Epidermal melanocyte (primary cell): ENCODE data around the gene SEPHS2.

Experiments used
- DNase-seq: peaks from one replicate; pipeline ENCODE4 v3.0.0; 2011; ENCODE audit warnings: low spot score; ENCODE audit not compliant: insufficient read length

Gene SEPHS2

DNA sequence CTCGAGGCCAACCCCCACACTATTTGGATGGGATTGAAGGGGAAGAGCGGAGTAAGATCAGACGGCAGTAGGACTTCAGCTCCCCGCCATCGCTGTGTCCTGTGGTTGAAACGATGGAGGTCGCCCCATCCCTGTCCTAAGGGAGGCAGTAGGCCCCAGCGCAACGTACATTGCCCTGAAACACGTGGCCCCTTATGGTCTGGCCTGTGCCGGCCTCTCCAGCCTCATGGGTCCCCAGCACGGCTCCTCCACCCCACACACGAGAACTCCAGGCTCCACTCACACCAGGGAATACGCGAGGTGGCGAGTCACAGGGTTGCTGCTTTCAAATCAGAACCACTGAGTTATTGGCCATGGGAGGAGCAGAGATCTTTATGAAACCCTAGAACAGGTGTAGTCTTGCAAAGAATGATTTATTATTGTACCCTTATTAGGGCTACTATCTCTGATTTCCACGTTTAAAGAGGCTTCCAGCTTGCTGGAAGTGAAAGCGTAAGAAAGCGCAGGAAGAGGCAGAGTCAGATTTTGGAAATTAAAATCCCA, 15.2 kb downstream of the SEPHS2 start:
- DNase-seq = no peak

DNA sequence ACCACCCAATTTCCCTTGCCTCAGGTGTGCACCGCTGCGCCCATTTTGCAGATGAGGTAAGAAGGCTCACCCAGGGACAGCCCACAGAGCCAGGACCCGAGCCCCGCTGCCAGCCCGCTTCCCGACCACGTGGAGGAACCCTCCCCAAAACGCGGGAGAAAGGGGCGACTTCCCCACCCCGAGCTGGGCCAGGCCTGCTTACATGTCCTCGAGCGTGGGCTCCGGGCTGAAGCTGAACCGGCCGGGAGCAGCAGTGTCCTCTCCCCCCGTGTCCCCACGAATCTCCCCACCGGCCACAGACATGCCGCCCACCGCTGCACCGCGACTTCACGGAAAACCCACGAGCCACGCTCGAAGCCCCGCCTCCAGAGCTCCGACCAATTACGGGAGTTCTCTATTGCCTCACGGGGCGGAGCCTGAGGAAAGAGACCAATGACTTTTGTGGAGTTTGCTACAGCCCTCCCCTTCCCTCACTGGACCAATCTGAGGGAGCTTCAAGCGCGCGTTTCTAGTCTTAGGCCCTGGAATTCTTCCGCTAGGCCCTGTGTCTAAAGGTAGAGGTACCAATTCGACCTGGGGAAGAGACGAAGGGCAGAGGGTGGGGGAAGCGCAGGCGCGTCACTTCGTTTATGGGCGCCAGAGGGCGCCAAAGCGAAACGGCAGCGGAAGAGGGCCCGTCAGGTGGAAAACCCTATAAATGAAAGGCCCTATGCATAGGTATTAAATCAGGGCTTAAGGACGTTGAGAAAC, 15.8 kb downstream of the SEPHS2 start, which contains the start of gene DCTPP1:
Gene DCTPP1, minus strand, starts transcription at position 353 of the 750 bp plus-strand sequence. Its CDS starts 50 bp downstream, at position 303.
- DNase-seq = peak; percentile 95

DNA sequence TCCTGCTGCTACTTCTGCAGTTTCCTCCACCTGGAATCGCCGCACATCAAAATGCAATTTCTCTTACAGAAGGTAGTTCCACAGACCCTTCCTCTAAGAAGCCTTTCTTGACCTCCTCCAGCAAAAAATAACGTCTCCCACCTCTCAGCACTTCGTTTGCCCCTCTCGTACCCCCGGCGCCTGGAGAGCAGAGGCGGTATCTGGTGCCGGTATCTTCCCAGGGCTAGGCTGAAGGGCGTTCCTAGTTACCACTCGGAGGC, 16.3 kb downstream of the SEPHS2 start:
- DNase-seq = no peak

DNA sequence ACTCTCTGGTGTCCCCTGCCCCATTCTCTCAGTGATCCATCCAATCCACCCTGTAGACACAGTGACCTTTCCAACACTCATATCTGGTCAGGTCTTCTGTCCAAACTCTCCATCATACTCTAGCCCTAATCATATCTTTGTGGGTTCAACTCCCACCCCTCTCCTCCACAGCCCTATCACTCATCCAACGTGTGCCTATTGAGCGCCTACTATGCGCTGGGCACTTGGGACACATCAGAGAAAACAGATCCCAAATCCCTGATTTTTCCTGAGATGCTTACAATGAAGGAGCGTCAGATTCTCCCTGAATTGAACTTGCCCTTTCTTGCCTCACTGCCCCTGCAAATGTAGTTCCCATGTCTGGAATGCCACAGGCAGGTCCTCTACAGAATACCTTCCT, 17.6 kb downstream of the SEPHS2 start:
- DNase-seq = no peak

DNA sequence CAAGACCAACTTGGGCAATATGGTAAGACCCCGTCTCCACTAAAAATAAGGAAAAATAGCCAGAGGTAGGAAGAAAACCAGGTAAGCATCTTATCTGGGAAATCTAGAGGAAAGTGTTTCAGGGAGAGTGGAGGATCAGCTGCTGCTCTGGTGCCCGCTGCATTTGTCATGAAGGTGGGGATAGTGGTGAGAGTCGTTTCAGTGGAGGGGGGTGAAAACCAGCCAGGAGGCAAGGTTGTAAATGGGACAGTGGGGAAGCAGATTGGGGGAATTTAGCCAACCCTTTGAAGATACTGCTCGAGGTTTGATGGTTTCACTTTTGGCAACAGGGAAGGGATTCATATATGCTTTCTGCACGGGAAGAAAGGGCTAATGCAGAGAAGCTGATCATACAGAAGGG, 24.7 kb downstream of the SEPHS2 start:
- no peak for DNase-seq

DNA sequence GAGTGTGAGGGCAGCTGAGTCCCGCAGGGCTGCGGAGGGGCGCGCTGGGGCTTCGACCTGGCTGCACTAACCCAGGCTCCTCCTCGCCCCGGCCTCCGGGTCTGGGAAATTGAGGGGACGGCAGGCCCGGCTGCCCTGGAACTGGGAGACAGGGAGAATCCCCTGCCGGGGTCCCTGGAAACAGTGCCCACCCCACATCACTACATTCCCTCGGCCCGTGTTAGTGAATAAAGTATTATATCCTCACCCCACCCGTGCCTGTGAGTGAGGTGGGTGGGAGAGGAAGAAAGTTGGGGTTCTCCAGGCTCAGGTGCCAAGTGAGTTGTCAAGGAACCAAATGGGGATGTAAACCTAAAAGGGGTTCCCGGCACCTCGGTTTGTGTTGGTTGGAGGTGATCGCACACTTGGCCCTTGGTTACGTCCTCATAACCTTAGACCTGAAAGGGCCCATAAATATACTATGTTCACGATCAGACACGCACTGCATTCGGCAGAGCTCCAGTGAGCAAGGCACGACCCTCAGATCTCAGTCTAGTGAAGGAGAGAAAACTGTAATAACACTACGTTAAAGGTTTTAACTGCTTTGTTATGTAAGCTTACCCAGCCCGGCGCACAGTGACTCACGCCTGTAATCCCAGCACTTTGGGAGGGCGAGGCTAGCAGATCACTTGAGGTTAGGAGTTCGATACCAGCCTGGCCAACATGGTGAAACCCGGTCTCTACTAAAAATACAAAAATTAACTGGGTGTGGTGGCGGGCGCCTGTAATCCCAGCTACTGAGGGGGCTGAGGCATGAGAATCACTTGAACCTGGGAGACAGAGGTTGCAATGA, 27.1 kb downstream of the SEPHS2 start:
- DNase-seq = no peak

DNA sequence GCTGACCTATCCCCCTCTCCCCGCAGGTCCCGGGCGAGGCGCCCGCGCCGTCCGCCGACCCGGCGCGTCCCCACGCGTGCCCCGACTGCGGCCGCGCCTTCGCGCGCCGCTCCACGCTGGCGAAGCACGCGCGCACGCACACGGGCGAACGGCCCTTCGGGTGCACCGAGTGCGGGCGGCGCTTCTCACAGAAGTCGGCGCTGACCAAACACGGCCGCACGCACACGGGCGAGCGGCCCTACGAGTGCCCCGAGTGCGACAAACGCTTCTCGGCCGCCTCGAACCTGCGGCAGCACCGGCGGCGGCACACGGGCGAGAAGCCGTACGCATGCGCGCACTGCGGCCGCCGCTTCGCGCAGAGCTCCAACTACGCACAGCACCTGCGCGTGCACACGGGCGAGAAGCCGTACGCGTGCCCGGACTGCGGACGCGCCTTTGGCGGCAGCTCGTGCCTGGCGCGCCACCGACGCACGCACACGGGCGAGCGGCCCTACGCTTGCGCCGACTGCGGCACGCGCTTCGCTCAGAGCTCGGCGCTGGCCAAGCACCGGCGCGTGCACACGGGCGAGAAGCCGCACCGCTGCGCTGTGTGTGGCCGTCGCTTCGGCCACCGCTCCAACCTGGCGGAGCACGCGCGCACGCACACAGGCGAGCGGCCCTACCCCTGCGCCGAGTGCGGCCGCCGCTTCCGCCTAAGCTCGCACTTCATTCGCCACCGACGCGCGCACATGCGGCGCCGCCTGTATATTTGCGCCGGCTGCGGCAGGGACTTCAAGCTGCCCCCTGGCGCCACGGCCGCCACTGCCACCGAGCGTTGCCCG, 27.9 kb downstream of the SEPHS2 start:
- DNase-seq = no peak

DNA sequence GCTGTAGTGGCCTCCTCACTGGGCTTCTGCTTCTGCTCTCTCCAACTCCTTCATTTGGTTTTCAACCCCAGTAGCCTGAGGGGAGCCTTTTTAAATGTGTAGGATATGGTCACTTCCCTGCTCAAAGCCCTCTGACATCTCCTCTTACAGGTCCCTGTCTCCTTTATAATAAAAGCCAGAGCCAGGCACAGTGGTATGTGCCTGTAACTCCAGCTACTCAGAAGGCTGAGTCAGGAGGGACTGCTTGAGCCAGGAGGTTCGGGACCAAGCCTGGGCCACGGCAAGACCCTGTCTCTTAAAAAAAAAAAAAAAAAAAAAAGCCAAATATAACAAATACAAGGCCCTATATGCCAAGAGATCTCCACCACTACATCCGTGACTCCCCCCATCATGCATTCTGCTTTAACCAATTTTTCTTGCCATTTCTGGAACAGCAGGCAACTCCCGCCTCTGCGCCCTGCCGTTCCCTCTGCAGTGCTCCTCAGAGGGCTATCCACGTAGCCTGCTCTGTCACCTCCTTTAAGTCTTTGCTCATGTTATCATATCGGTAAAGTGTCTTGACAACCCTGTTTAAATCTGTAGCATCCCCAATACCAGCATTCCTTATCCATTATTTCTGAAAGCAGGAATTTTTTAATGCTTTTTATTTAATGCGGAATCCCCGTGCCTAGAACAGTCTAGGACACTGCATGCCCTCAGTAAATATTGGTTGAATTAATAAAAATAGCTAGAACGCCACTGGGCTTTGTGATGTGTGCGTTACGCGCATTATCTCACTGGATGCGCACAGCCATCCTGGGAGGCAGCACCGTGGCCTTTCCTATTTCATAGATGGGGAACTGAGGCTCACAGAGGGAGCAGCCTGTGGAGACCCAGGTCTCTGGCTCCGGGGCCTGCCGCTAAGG, 28.8 kb downstream of the SEPHS2 start:
- DNase-seq = no peak

DNA sequence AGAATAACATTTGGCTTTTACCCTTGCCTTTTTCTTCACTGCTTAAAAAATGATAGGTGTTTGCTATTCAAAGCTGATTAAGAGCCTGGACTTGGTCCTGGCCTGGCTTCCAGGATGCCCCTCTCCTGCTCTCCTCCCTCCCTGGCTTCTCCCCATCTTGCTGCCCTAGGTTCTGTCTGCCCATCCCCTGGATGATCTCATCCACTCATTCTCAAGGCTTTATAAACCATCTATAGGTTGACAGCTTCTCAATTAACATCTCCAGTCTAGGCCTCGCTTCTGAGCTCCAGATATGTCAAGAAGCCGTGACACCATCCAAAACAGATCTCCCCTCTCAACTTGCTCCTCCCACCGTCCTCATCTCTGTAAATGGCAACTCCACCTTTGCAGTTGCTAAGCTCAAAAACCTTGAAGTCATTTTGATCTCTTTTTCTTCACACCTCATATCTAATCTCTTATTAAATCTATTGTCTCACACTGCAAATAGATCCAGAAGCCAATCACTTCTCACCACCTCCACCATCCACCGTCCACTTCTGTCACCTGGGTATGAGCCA, 29.5 kb downstream of the SEPHS2 start:
- DNase-seq = no peak

DNA sequence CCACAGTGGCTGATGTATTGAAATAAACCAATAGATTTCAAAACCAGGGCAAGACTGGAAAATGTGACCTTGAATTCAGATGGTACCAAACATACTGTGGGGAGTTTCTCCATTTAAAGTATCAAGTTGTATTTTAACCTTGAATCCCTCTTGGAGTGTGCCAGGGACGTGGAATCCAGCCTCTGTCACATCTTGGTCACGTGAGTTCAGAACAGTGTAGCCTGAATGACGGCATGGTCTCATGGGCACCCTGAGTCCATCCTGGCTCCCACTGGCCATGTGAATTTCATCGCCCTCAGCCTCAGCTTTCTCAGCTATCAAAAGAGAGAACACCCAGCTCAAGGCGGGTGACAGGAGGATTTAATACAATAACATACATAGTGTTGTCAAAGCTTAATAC, 31.5 kb downstream of the SEPHS2 start:
- no peak for DNase-seq

DNA sequence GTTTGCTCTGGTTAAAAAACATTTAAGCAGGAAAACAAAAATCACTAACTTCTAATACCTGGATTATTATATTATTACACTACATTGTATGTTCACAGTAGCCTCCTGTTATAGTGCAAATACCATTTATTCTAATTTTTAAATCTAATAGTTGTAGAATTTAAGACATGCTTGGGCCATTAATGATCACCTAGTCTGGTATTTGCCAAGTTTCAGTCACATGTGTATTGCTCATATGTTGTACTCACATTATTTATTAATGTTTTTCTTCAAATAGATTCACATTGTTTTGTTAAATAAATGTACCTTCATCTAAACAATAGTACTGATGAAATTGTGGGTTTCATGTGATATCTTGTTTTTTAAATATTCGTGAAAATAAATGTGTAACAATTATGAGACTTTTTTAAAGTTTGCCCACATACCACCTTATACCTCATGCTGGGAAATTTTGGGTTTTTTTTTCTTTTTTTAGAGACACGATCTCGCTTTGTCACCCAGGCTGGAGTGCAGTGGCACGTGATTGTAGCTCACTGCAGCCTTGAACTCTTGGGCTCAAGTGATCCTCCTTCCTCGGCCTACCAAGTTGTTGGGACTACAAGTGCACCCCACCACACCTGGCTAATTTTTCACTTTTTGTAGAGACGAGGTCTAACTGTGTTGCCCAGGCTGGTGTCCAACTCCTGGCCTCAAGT, 32.4 kb downstream of the SEPHS2 start:
- DNase-seq = no peak

DNA sequence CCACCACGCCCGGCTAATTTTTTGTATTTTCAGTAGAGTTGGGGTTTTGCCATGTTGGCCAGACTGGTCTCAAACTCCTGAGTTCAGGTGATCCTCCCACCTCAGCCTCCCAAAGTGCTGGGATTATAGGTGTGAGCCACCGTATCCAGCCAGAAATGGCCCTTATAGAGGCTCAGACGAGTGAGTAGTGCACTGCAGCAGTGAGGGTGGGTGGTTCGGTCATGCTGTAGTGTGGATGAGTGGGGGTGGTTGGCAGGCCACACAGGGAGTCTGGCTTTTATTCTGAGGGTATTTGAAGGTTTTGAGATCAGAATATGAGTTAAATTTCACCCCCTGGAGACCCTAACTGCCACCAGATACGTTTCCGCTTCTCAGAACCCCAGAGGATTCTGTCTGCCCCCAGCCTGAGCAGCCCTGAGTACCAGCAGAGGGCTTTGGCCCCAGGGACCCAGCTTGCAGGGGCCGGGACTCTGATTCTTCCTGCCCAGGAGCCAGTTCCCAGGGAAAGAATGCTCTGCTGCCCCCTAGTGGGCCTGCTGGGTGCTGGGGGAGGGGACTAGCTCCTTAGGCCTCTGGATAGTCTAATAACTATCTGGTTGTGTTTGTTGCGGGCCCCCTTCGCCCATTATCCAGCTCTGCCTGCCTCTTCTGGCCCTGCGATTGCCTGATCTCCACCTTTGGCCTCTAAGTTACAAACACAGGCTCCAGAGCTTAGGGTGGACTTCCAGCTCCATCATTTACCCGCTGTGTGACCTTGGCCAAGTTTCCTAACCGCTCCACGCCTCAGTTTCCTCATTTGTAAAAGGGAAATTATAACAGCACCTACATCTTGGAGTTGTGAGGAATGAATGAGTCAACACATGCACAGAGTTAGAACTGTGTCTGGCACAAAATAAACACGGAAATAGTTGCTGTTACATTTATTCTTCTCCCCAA, 36.3 kb downstream of the SEPHS2 start:
- peak; percentile 86 for DNase-seq

DNA sequence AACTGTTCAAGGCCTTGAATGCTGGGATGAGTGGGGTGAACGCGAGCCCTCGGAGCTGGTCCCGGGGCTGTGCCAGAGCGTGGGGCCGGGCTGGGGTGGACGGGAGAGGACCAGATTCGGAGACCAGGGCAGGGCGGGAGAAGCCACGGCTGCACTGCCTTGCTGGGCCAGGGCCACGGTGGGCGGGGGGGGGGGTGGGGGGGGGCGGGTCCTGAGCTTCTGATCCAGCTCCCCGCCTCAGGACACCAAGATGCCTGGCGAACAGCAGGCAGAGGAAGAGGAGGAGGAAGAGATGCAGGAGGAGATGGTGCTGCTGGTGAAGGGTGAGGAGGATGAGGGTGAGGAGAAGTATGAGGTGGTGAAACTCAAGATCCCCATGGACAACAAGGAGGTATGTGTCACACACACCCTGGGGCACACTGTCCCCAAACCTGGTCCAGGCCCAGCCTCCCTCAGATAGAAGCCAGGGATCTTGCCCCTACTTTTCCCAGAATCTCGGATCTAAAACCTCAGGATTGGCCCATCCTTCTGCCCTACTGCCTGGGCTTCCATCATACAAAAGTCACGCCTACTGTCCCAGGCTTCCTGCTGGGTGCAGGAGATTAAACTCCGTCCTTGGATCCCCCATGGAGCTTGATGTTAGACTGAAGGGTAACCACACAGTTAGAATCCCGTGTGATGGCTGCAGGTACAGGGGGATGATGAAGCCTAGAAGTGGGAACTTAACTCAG, 37.7 kb downstream of the SEPHS2 start:
- DNase-seq = peak; percentile 23

DNA sequence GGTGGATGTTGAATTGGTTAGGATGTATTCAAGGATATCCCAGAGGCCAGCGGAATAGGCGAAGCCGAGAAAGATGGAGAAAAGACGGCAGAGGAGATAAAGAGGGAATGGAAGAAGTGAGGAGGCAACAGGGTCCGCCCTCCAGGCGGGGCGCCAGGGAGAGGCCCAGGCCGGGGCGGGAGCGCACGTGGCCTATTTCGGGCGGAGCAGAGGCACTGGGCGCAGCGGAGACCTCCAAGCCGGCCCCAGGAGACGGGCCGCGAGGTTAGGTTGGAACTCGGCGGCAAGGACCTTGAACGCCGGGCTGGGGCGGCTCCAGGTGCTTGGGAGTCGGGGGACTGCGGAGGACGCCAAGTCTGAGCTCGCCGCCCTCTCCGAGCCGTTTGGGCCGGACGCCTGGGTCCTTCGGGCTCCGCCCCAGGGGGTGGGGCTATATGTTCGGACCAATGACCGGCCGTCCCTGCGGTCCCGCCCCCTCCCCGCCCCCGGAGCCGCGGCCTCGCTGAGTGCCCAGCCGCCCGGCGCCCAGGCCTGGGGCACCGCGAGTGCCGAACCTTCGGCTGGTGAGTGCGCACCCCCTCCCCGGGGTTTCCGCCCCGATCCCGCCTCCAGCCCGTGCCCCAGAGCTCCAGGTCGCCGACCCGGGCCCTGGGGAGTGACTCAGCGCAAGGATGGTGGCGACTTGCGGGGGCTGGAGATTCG, 38.4 kb downstream of the SEPHS2 start, which contains the start of gene ZNF771:
Gene ZNF771, plus strand, starts transcription at position 505 of the 702 bp plus-strand sequence. CDS start 448 bp downstream, outside the sequence.
- peak; percentile 87 for DNase-seq

DNA sequence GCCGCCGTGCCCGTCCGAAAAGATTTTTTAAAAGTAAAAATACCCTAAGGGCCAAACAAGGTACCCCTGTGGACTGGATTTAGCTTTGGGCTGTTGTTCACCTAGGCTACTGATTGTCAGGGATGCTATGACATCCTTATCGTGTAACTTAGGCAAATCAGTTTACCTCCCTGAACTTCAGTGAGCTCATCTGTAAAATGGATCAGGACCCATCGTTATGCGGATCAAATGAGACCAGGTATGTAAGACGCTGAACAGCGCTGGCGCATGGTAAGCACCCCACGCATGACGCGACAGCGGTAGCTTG, 38.9 kb downstream of the SEPHS2 start:
- DNase-seq = no peak

DNA sequence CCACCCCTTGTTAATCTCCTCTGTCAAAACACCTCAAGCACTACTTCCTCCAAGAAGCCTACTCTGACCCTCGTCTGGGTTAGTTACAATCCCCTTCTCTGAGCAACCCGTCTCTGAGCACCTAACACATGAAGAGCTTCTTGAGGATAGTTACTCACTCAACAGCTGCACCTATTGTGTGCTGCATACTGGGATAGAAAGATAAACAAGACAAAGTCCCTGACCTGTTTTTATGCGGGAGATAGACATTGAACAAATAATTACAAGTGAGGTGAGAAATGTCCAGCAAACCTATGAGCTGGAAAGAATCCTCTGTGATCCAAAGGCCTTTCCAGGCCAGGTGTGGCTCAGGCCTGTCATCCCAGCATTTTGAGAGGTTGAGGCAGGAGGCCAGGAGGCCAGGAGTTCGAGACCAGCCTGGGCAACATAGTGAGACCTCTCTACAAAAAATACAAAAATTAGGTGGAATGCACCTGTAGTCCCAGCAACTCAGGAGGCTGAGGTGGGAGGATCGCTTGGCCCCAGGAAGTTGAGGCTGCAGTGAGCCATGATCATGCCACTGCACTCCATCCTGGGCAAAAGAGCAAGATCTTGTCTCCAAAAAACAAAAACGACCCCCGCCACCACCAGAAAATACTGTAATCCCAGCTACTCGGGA, 43.8 kb downstream of the SEPHS2 start:
- no peak for DNase-seq
